GM21381 (cell line): ENCODE measurements around the gene RHD.
A peak's percentile ranks its signal among the peaks of the same experiment; 100 is the strongest.
"Not testable (repeated sequence)": the region's sequence is repeated elsewhere in the genome, so short reads cannot be mapped to it uniquely, and the experiment has no call there.

ENCODE experiments used
- ATAC-seq: cut with Tn5 transposase; IDR thresholded peaks from one replicate; pipeline ENCODE4 v1.9.1; 2021; ENCODE audit warnings: mild to moderate bottlenecking, moderate library complexity; ENCODE audit not compliant: unreplicated experiment

RHD gene

GRCh38 chr1:25256578-25256965, 15.7 kb upstream of the RHD start:
- ATAC-seq: no peak

GRCh38 chr1:25257196-25257595, 15.1 kb upstream of the RHD start:
- ATAC-seq: no peak

GRCh38 chr1:25259813-25260212, 12.5 kb upstream of the RHD start:
- not testable (repeated sequence) for ATAC-seq

GRCh38 chr1:25260336-25260735, 12.0 kb upstream of the RHD start:
- not testable (repeated sequence) for ATAC-seq

GRCh38 chr1:25266554-25267287, 5.6 kb upstream of the RHD start:
- ATAC-seq: not testable (repeated sequence)

- peak; percentile 70 for ATAC-seq
Measured at GRCh38 chr1:25267288-25268142, 4.8 kb upstream of the RHD start.

- not testable (repeated sequence) for ATAC-seq
Measured at GRCh38 chr1:25268143-25268760, 4.1 kb upstream of the RHD start.

- not testable (repeated sequence) for ATAC-seq
Measured at GRCh38 chr1:25275648-25276047, 3.3 kb downstream of the RHD start.

GRCh38 chr1:25277295-25277694, 5.0 kb downstream of the RHD start:
- not testable (repeated sequence) for ATAC-seq

GRCh38 chr1:25278358-25278757, 6.0 kb downstream of the RHD start:
- ATAC-seq: not testable (repeated sequence)

- ATAC-seq: not testable (repeated sequence)
Measured at GRCh38 chr1:25278790-25279189, 6.5 kb downstream of the RHD start.

GRCh38 chr1:25279693-25280111, 7.4 kb downstream of the RHD start:
- ATAC-seq: not testable (repeated sequence)

GRCh38 chr1:25285862-25286261, 13.6 kb downstream of the RHD start:
- not testable (repeated sequence) for ATAC-seq

- not testable (repeated sequence) for ATAC-seq
Measured at GRCh38 chr1:25287164-25287563, 14.9 kb downstream of the RHD start.

GRCh38 chr1:25288573-25289101, 16.3 kb downstream of the RHD start:
- ATAC-seq: not testable (repeated sequence)

- not testable (repeated sequence) for ATAC-seq
Measured at GRCh38 chr1:25290043-25290442, 17.7 kb downstream of the RHD start.

GRCh38 chr1:25293426-25293825, 21.1 kb downstream of the RHD start:
- not testable (repeated sequence) for ATAC-seq

GRCh38 chr1:25294889-25295826, 22.8 kb downstream of the RHD start:
- ATAC-seq: not testable (repeated sequence)

GRCh38 chr1:25296501-25296900, 24.2 kb downstream of the RHD start:
- not testable (repeated sequence) for ATAC-seq

GRCh38 chr1:25300729-25301128, 28.4 kb downstream of the RHD start:
- not testable (repeated sequence) for ATAC-seq
